Fibroblast of skin of left biceps (primary cell): Measurements from ENCODE around the gene PATL1.

ENCODE experiments used
- DNase-seq, 2 experiments: peaks; one replicate each; pipeline ENCODE4 v3.0.0-alpha.2; 2013; ENCODE audit warnings: low read depth in 2 of 2

PATL1 gene

GRCh38 chr11:59614277-59615119 lies 54.3 kb downstream of the PATL1 start:
- DNase-seq, result no peak

GRCh38 chr11:59611570-59612565 lies 57.0 kb downstream of the PATL1 start:
- no peak for DNase-seq

GRCh38 chr11:59610289-59610688 lies 58.5 kb downstream of the PATL1 start:
- no peak for DNase-seq

- no peak for DNase-seq
Measured at GRCh38 chr11:59607703-59608454, 61.0 kb downstream of the PATL1 start.

DNA sequence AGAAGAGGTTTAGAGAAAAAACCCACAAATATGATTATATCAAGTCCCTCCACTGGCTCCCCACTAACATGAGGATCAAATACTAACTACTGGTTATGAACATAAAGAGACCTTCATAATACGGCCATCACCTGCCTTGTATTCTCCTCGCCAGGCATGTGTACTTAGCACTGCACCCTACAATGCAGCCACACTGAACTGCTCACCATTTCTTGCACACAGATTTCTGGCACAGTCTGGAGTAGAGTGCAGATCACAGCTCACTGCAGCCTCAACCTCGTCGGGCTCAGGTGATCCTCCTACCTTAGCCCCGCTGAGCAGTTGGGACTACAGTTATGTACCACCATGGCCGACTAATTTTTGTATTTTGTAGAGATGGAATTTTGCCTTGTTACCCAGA lies 66.4 kb downstream of the PATL1 start:
- no peak for DNase-seq

GRCh38 chr11:59601788-59602187 lies 67.0 kb downstream of the PATL1 start:
- no peak for DNase-seq

DNA sequence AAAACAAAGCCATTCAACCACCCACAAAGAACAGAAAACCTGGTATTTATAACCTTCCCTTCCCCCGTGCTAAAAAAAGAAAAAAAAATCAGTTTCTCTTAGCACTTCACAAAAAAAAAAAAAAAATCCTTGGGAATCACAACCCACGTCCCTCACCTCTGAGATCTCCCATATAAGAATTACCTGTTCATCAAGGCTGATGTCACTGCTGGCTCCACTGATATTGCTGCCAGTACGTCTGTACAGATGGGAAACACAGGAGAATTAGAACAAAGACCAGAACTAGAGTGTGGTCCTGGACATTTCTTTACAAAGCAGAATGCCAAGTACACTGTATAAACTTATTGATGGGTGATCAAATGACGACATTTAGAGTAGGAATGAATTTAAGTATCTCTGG lies 68.2 kb downstream of the PATL1 start:
- no peak for DNase-seq

GRCh38 chr11:59600234-59600633 lies 68.6 kb downstream of the PATL1 start:
- DNase-seq, result no peak

DNA sequence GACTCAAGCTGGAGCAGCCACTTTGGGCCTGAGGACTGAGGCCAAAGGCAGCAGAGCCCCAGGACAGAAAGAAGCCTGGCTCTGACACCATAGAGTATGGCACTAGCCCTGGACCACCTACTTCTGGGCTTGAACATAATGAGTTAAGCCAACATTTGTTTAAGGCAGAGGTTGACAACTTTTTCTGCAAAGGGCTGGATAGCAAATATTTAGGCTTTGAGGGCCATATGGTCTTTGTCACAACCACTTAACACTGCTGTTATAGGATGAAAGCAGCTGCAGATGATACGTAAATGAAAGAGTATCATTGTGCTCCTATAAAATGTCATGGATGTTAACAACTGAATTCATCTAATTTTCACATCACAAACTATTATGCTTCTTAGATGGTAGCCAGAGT lies 69.9 kb downstream of the PATL1 start:
- DNase-seq, result no peak
